HG02981 (cell line): ENCODE measurements around the gene PTPRN2.

Experiments used
- ATAC-seq: cut with Tn5 transposase; IDR thresholded peaks from one replicate; pipeline ENCODE4 v1.9.1; 2021; ENCODE audit warnings: mild to moderate bottlenecking, moderate library complexity; ENCODE audit not compliant: unreplicated experiment

PTPRN2 gene

DNA sequence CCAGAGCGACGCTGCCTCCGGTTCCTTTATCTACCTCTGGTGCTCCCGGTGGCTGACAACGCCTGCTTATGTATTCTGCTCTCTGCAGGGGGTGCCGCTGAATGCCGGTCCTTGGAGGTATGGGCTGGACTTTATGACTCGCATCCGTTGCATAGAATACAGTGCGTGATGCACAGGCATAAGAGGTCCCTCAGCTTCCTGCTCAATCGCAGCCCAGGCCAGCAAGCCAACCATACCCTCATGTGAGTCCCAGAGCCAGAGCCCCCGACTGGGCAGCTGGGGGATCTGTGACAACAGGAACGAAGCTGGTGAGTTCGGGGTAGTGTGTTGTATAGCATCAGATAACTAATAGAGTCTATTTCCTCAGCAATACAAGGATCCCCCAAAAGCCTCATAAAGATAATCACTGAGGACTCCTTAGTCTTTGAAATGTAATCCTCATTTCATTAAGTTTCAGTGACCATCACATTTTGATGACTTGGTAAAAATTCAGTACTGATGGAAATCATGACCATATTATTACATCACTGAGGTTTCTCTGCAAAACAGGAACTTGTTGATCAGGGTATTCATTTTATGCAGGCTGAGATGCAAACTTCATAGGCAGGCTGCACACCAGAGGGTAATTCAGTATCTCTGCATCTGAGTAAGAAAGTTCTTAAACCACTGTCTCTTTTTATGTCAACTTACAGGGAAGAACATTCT, 607.8 kb downstream of the PTPRN2 start:
- no peak for ATAC-seq

DNA sequence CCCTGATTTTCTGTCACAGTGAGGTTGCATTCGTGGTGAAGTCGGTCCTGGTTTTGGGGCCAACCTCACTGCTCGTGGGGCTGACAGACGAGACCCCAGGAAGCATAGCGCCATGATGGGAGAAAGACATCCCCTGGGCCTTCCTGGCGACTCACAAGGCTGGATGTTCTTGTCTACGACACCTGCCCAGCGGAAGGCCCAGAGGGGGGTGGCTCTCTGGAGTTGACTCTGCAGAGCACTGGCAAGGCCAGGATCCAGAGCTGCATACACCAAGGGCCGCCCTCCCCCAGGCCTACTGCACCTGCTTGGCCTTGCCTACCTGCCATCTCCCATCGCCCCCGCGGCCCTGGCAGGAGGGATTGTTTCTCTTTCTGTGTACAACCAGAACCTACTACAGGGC, 608.9 kb downstream of the PTPRN2 start:
- no peak for ATAC-seq

DNA sequence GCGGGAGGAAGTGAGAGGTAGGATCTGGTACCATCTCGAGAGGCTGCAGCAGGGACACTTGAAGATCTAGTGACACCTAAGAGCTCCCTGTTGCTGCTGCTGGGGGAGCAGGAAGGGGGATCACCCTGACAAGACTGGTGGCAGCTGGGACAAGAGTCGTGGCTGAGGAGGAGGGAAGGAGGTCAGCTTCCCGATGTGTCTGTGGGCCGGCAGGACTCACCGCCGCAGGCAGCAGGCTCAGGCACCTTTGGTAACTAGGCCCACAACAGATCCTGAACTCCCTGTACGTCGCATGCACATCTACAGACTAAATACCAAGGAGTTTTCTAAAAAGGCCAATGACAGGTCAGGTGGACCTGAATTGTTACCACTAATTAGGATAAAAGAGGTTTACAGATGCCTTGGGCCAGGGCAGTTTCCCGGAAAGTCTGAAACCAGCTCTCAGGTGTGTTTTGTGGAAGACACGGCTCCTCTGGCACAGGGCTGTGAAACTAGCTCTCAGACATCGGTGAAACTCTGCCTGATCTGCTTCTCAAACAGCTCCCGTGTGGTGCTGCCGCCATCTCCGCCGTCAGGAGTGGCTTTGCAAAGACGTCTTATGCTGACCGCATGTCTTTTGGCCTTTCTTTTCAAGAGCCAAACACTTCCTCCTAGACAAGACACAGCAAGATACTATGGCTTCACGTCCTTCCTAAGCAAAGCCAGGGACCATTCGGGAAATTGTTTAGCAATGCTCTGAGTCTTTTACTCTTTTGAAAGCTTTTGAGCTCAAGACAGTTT, 609.7 kb downstream of the PTPRN2 start:
- ATAC-seq, result no peak

DNA sequence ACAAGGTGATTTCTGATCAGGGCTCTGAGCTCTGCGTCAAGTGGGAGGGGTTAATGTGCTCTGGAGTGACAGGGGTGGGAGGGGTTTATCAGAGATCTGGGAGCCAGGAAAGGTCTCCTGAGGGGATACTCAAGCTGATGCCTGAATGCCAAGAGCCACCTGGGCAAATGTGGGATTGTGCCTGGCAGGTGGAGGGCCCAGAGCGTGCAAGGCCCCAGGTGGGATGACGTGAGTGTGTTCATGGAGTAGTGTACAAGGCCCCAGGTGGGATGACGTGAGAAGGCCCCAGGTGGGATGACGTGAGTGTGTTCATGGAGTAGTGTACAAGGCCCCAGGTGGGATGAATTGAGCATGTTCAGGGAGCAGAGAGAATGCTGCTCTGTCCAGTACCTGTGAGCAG, 610.3 kb downstream of the PTPRN2 start:
- no peak for ATAC-seq

DNA sequence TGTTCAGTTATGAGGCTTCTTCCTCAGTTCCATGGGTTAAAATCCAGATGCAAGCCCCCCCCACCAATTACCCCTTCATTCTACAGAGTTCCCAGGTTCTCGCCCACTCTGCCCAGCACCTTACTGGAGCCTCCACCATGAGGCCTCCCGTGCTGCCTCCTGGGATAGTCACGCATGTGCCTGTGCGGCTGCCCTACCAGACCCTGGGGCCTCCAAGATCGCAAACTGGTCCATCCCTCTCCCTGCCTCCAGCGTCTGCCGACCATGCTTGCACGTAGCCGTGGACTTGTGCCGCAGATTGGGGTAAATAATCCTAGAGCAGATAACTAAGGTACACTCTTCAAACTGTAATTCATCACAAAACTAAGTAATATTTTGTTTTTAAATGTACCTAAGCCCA, 611.2 kb downstream of the PTPRN2 start:
- ATAC-seq, result no peak

DNA sequence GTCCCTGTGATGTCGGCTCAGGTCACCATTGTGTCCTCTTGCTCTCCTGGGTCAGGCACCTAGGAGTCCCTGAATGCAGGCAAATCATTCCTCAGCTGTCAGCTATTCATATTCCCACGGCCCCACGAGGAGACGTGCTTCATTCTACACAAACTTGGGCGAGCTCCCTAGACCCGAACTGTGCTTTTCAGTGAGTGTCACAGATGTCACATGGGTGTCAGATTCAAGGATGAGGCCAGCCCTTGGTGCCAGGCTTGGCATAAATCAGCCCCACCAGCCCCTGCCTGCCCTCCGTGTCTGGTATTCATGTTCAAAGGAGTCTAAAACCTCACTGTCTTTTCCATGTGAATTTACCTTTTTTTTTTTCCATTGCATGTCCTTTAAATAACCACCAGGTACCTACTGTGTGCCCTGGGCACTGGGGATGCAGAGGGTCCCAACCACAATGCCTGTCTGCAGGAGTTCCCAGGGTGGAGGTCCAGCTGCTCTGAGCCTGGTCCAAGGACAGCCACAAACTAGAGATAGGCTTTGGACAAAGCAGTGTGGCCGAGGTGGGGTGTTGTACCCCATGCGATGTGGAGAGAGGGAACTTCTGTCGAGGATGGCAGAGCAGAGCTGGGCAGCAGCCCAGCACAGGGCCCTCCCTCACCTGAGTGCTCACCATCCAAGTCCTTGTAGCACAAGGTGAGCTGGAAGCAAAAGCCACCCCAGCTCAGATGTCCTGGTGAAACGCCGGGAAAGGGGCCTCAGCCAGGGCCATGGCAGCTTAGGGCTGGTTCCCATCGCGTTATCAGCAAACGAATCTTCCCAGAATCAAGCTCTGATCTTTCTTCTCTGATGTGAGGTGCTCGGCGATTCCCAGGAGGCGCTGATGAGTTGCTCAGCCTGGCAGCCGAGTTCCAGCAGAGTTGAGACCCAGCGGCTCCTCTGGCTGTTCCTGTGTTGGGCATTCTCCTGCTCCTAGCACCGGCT, 611.9 kb downstream of the PTPRN2 start:
- ATAC-seq, result no peak

DNA sequence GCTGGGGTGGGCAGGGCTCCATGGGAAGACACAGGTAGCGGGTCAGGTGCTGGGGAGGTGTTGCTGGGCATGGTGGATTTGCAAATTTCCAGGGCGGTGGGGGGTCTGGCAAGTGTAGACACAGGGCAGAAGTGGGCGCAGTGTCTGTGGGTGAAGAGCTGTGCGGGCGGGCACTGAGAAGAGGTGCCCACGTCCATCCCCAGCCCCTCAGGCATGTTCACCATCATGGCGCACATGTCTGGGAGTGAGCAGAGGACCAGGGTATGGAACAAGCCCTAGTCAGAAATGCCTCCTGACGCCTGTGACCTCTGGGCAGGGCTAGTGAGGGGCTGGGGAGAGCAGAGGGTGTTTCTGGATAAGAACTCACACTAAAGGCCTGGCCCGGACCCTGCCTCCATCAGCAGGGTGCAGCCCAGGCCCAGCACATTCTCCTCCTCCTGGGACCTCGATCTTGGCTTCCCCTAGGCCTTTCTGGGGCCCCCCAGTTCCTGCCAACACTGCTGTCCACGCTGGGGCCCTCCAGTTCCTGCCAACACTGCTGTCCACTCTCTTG, 612.9 kb downstream of the PTPRN2 start:
- ATAC-seq, result no peak

DNA sequence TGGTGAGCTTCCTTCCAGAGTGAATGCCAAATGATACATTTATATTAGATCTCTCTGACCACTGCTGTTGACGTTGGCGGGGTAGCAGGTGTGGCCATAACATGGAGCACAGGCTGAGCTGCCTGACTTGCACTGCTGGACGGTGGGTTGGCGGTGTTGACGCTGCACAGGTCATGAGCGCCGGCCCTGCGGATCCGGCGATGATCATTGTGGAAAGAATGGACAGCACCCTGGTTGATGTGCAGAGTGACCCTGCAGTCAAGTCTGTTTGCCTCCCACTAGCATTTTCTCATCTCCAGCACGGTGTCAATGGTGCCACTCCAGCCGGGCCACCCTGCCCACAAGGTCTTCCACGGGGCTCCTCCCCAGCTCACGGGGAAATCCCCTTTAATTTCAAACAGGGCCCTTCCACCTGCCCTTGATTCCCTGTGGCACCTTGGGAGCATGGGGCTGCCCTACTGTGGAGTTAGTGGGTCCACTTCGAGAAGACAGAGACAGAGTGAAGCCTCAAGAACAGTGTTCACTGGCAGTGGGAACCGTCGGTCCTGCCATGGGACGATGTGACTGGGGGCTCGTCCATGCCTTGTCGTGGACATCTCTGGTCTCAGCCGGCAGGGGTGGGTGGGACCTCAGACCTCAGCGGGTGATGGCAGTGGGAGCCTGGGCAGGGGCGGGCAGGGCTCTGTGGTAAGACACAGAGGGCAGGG, 613.5 kb downstream of the PTPRN2 start:
- no peak for ATAC-seq

DNA sequence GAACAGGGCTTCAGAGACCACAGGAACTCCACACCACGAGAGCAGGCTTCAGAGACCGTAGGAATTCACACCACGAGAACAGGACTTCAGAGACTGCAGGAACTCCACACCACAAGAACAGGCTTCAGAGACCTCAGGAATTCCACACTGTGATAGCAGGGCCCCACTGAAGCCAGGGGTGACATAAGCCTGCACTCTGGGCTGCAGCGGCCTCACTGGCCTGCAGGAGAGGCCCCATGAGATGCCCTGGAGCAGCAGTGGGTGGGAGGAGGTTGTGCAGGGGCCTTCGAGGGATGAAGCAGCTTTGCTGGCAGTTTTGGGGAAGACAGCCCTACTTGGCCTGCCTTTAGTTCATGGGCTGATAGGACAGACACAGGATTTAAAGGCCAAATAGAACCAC, 614.7 kb downstream of the PTPRN2 start:
- no peak for ATAC-seq

DNA sequence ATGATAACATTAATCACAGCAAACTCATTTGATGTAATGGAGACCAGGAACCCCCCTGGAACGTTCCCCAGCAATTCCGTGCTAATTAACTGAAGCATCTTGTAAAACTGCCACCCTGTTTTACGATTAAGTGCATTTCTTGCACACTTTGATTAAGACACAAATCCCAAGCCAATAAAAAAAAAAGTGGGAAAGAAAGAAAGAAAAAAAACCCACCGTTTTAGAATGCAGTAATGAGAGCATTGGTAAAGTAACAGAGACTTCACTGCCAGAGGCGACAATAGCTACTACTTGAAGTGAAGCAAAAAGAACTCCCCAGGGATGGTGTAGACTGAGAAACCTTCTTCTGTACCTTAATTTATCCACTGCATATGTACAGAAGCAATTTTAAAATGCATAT, 616.1 kb downstream of the PTPRN2 start:
- ATAC-seq, result no peak

DNA sequence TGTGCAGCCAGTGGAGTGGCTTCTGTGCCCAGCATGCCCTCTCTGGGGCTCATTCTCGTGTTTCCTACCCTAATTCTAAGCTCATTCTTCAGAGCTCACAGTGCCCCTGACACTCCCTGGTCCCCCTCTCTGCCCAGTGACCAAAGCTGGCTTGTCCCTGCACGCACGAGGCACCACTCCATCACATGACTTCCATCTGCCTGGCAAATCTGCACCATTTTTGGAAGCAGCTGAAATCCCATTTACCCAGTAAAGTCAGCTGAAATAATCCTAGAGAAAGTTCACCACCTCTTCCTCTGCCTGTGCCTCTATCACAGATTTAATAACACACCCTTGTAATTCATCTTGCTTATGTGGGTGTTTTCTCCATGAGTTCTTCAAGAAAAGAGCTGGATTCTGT, 616.9 kb downstream of the PTPRN2 start:
- ATAC-seq, result no peak

DNA sequence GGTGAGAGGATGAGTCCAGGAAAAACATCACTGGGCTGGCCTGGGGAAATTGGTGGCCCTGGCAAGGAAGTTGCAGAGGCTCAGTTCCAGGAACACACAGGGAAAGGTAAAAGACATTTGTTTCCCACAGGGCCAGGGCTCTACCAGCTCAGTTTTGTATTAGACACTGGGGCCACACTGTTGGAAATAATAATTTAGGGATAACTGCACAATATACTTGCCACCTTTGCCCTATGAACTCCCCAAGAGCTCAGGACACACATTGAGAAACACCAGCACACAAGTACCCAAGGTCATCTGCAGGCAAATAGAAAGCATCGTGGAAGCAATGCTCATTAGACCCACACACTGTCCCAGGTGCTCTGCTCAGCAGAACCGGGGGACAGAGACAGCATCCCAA, 617.6 kb downstream of the PTPRN2 start:
- ATAC-seq, result no peak

DNA sequence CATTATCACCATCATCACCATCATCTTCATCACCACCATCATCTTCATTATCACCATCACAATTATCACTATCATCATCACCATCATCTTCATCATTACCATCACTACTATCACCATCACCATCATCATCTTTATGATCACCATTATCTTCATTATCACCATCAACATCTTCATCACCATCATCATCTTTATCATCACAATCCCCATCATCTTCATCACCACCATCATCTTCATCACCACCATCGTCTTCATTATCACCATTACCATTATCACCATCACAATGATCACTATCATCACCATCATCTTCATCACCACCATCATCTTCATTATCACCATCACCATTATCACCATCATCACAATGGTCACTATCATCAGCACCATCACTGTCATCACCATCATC, 621.1 kb downstream of the PTPRN2 start:
- no peak for ATAC-seq

DNA sequence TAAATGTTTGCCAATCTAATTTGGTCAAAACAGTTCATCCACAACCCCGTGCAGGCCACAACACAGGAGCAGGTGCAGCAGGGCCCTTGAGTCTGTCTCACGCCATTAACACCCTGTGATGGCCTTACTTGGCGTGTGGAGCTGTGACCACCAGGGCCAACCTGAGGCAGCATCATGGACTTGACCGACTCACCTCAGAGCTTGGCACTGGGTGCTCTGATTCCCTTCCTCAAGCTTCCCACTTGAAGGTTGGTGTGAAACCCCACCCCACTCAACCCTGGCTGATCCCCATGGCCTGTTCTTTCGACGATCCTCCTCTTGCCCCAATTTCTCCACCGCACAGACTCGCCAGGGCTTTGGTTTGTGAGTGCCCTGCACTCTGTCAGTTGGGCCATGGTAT, 623.1 kb downstream of the PTPRN2 start:
- no peak for ATAC-seq

DNA sequence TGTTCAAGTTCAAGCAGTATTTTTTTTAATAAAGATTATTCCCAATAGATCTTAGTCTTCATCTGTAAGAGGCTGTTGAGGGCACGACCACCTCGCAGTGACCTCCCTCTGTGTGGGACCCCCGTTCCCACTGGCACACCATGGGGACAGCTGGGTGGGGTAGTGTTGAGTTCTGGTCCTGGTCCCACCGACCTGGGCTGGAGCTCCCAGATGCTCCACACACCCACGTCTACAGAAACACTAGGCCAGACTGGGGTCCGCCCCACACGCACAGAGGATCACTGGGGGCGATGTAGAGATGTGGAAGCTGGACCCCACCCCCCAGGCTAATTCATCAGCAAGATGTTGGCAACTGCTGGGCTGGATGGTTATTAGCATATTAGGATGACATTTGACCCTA, 623.6 kb downstream of the PTPRN2 start:
- ATAC-seq, result no peak

DNA sequence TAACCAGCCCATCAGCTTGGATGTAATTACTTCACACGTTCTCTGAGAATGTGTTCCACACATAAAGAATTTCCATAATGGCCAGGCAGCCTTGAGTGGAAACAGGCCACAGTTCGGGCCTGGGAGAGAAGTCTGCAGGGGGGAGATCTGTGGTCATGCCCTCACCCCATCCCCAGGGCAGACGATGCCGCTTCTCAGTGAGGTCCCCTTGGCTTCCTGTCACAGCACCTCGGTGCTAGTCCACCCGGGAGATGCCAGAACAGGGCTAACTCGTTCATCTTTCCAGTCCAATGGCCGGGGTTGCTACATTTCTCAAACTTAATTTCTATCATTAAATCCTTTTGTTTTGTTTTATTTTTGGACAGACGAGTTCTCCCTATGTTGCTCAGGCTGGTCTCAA, 624.1 kb downstream of the PTPRN2 start:
- no peak for ATAC-seq

DNA sequence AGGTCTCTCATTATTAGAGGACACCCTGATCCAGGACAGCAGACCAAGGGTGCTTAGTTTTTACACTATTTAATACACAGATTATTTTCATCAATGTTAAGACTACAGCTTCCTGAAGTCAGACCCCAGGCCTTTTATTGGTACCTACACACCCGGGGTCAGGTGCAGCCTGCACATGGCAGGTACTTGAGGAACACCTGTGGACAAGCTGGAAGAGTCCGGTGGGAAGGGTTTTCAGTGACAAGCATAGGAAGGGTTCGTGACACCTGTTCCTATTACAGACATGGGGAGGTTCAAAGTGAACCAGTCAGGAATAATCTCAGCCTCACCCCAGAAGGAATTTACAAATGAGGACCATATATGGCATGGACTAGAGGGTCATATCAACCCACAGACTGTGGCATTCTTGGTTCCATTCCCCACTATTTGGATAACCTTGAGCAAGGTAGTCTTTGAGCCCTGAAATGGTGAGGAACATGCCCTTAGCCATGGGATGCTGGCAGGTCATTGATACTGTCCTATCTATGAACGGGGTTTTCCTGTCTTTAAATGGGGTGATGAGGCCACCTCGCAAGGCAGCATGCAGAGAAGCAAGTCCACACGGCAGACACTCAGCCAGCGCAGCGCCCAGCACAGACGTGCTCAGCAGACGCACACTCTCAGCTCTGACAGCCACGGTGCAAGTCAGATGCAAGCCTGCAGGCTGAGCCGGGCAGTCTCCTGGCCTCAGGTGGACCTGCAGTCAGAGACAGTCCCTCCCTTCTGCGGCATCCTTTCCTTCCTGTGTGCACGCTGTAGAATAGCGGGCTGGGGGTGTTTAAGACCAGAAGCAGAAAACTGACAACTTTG, 624.9 kb downstream of the PTPRN2 start:
- ATAC-seq, result no peak

DNA sequence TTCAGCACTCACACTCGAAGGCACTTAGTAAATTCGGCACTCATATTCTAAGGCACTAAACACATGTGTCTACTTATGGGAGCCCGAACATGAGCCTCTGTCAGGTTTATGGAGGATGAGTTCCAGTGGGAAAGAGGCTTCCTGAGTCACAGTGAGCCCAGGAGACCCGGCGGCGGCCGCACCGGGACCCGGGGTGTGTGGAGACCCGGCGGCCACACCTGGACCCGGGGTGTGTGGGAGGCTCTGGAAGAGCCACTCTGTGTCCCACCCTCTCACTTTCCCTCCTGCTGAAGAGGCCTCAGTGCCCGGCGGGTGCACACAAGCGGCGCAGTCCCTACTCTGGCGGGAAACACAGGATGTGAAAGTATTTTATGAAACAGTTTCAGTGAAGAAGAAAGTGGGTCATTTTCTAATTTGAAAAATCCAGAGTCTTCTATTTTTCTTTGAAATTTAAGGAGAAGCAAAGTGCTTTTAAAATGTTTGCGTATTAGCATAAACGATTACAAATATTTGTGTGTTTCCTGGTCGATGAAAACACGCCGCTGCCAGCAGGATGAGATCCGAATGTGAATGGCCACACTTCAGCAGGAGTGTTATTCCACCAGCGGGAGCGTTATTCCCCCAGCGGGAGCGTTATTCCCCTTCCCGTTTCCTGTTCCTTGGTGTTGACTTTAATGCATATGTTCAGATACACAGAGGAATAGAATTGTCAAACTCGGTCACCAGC, 625.7 kb downstream of the PTPRN2 start:
- ATAC-seq, result no peak
